ENCODE data around the gene RFTN1. TPM values are rescaled to one million over a fixed set of nuclear protein-coding genes. Genes with fewer than 3 reads are reported as not detected.

Gene RFTN1
- total RNA-seq, 2 experiments from 2014 or later: 55.7 to 56.4 TPM

DNA sequence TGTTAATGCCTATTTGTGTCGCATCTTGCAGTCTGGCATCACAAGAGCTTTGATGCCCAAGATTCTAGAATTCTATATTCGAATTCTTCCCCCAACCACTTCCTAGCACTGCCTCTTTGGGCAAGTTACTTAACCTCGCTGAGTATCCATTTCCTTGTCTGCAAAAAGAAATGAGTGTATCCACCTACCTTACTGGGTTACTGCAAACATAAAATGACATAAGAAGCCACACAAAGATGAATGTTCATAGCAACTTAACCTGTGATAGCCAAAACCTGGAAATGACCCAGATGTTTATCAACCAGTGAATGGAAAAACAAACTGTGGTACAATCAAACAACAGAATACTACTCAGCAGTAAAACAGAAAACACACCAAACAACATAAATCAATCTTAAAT lies 24.9 kb downstream of the RFTN1 start:
- no peaks in the 10 kb centered on the region for H3K27me3 Mint-ChIP-seq
- H3K27ac ChIP-seq (ENCODE audit: low read depth in 1 of 2, low read length in 2 of 2): no peak overlapping the region
- intact Hi-C loops (cut with DNase I, micrococcal nuclease): no loop called here
- no peak for ATAC-seq (ENCODE audit: poor library complexity)
- no peak overlapping the region for H3K4me3 Mint-ChIP-seq
- peaks cover 47% of the 10 kb centered on the region for H3K36me3 ChIP-seq (ENCODE audit: insufficient read depth, low read length)
- peaks cover 49% of the 10 kb centered on the region for H3K4me1 Mint-ChIP-seq (ENCODE audit: low read depth)
- TF ChIP-seq, protein P1, sequence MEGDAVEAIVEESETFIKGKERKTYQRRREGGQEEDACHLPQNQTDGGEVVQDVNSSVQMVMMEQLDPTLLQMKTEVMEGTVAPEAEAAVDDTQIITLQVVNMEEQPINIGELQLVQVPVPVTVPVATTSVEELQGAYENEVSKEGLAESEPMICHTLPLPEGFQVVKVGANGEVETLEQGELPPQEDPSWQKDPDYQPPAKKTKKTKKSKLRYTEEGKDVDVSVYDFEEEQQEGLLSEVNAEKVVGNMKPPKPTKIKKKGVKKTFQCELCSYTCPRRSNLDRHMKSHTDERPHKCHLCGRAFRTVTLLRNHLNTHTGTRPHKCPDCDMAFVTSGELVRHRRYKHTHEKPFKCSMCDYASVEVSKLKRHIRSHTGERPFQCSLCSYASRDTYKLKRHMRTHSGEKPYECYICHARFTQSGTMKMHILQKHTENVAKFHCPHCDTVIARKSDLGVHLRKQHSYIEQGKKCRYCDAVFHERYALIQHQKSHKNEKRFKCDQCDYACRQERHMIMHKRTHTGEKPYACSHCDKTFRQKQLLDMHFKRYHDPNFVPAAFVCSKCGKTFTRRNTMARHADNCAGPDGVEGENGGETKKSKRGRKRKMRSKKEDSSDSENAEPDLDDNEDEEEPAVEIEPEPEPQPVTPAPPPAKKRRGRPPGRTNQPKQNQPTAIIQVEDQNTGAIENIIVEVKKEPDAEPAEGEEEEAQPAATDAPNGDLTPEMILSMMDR (IDR thresholded peaks at IDR 0.05): no peak
- H3K4me1 ChIP-seq (ENCODE audit: insufficient read depth, low read length): peaks cover 2% of the 10 kb centered on the region
- no peak for DNase-seq
- peak overlapping the region; percentile 57 for H3K27ac Mint-ChIP-seq
- H3K9me3 ChIP-seq (ENCODE audit: control insufficient read depth in 1 of 2, insufficient read depth in 1 of 2, low read length in 2 of 2): no peaks in the 10 kb centered on the region
- no peak overlapping the region for H3K4me3 ChIP-seq (ENCODE audit: low read length)
- no peaks in the 10 kb centered on the region for H3K9me3 Mint-ChIP-seq
- POLR2A ChIA-PET: no interaction called here
- H3K27me3 ChIP-seq (ENCODE audit: control insufficient read depth in 1 of 2, insufficient read depth in 2 of 2, low read length in 2 of 2): no peaks in the 10 kb centered on the region
- H3K36me3 Mint-ChIP-seq (ENCODE audit: low read depth): peaks cover 77% of the 10 kb centered on the region
- CTCF ChIA-PET: no interaction called here

DNA sequence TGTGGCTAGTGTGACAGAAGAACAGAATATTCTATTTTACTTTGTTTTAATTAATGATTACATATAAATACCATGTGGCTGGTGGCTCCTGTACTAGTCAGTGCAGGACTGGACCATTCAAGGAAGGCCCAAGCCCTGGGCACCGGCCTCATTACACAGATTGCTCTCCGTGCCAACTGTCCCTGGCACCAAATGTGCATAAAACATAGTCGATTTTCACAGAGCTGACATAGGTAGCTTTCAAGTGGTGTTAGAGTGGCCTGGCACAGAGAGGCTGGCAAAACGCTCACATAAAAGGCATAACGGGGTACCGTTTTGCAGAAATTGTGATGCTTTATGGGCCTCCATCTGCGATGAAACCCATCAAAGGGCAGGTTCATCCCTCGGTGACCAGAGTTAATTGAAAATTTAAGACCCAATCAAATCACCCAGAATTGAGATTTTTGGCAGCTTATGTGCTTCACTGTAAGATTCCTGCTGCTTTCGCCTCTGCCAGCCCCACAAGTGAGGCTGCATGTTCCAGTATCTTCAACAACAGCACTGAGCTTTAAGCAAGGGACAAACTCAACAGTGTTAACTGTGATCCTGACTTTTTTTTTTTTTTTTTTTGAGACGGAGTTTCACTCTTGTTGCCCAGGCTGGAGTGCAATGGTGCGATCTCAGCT lies 25.9 kb downstream of the RFTN1 start:
- TF ChIP-seq, protein P1 (IDR thresholded peaks at IDR 0.05): no peak
- peaks cover 67% of the 10 kb centered on the region for H3K36me3 Mint-ChIP-seq (ENCODE audit: low read depth)
- no peaks in the 10 kb centered on the region for H3K9me3 ChIP-seq (ENCODE audit: control insufficient read depth in 1 of 2, insufficient read depth in 1 of 2, low read length in 2 of 2)
- H3K27me3 ChIP-seq (ENCODE audit: control insufficient read depth in 1 of 2, insufficient read depth in 2 of 2, low read length in 2 of 2): no peaks in the 10 kb centered on the region
- peak overlapping the region; percentile 91 for H3K27ac Mint-ChIP-seq
- H3K4me3 Mint-ChIP-seq: no peak overlapping the region
- H3K36me3 ChIP-seq (ENCODE audit: insufficient read depth, low read length): peaks cover 41% of the 10 kb centered on the region
- no peak for ATAC-seq (ENCODE audit: poor library complexity)
- no peak for DNase-seq
- no peaks in the 10 kb centered on the region for H3K9me3 Mint-ChIP-seq
- no peak overlapping the region for H3K4me3 ChIP-seq (ENCODE audit: low read length)
- ChIA-PET CTCF (interaction anchor here (0.7 kb wide), 1 partner anchor 605 kb away, joined by 3 read pairs; no protein-coding TSS in a partner anchor), POLR2A (interaction anchor here (2.1 kb wide), 1 partner anchor 24 kb away, joined by 7 read pairs; no protein-coding TSS in a partner anchor)
- H3K27me3 Mint-ChIP-seq: no peaks in the 10 kb centered on the region
- H3K4me1 ChIP-seq (ENCODE audit: insufficient read depth, low read length): peaks cover 11% of the 10 kb centered on the region
- intact Hi-C loops (cut with DNase I, micrococcal nuclease): loop anchor here in 1 of 2 experiments (2.0 kb wide), 1 partner anchor 23 kb away; no protein-coding TSS in a partner anchor
- no peak overlapping the region for H3K27ac ChIP-seq (ENCODE audit: low read depth in 1 of 2, low read length in 2 of 2)
- H3K4me1 Mint-ChIP-seq (ENCODE audit: low read depth): peaks cover 59% of the 10 kb centered on the region

DNA sequence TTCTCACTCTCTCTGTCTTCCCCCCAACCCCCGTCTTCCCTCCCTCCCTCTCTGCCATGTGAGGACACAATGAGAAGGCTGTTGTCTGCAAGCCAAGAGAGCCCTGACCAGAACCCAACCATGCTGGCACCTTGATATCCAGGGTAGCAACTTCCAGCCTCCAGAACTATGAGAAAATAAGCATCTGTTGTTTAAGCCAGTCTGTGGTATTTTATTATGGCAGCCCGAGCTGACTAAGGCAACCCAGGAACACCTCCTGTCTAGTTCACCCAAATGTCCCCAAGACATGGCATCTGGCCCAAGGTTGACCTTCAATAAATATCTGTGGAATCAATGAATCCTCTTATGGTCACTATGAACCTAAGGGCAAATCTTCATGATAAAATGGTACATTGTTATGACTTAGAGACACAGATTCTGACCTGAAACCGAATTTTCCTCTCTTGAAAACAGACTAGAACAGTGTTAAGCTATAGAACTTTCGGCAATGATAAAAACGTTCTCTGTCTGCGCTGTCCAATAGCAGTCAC lies 26.5 kb downstream of the RFTN1 start:
- ChIA-PET CTCF (no interaction called here), POLR2A (interaction anchor here (2.1 kb wide), 1 partner anchor 25 kb away, joined by 7 read pairs; no protein-coding TSS in a partner anchor)
- Histone ChIP-seq H3K4me1 (ENCODE audit: insufficient read depth, low read length) (peaks cover 17% of the 10 kb centered on the region), H3K9me3 (ENCODE audit: control insufficient read depth in 1 of 2, insufficient read depth in 1 of 2, low read length in 2 of 2) (no peaks in the 10 kb centered on the region), H3K27ac (ENCODE audit: low read depth in 1 of 2, low read length in 2 of 2) (no peak overlapping the region), H3K4me3 (ENCODE audit: low read length) (no peak overlapping the region), H3K36me3 (ENCODE audit: insufficient read depth, low read length) (peaks cover 35% of the 10 kb centered on the region), H3K27me3 (ENCODE audit: control insufficient read depth in 1 of 2, insufficient read depth in 2 of 2, low read length in 2 of 2) (no peaks in the 10 kb centered on the region)
- no peak for DNase-seq
- H3K4me3 Mint-ChIP-seq: no peak overlapping the region
- peak overlapping the region; percentile 91 for H3K27ac Mint-ChIP-seq
- no peaks in the 10 kb centered on the region for H3K27me3 Mint-ChIP-seq
- intact Hi-C loops (cut with DNase I, micrococcal nuclease): loop anchor here in 1 of 2 experiments (2.0 kb wide), 1 partner anchor 24 kb away; no protein-coding TSS in a partner anchor
- H3K36me3 Mint-ChIP-seq (ENCODE audit: low read depth): peaks cover 61% of the 10 kb centered on the region
- H3K4me1 Mint-ChIP-seq (ENCODE audit: low read depth): peaks cover 66% of the 10 kb centered on the region
- TF ChIP-seq, protein P1 (IDR thresholded peaks at IDR 0.05): no peak
- ATAC-seq (ENCODE audit: poor library complexity): no peak
- H3K9me3 Mint-ChIP-seq: no peaks in the 10 kb centered on the region

Measured in CD4-positive, alpha-beta T cell (primary cell).